HepG2 (cell line): ENCODE data around the gene FUT6. TPM values are rescaled to one million over a fixed set of nuclear protein-coding genes. Genes with fewer than 3 reads are reported as not detected.
A peak's percentile ranks its signal among the peaks of the same experiment; 100 is the strongest.
"Not testable (repeated sequence)": the region's sequence is repeated elsewhere in the genome, so short reads cannot be mapped to it uniquely, and the experiment has no call there.

Source experiments
- ATAC-seq: fragments of 200-7000 bp; cut with Tn5 transposase; 3 replicates; pipeline ENCODE4 v1.9.1; 2020; ENCODE audit warnings: mild to moderate bottlenecking, moderate library complexity
- BruUV-seq: library from RNA; stranded (reverse); fragments of 400-500 nt; replicated peaks from 2 replicates; lab custom pipeline; 2021; lab: Mats Ljungman, UMichigan
- CTCF ChIA-PET: fragments of 300-600 bp; formaldehyde crosslinking; extraction: SDS; loops from one replicate; lab custom pipeline; 2021; ENCODE audit warnings: low total read pairs, inconsistent platforms, low intra/inter-chr PET ratio; lab: Yijun Ruan, JAX
- POLR2A ChIA-PET: fragments of 350-600 bp; sonication (Branson Sonifier 250); formaldehyde crosslinking; loops from one replicate; lab custom pipeline; 2020; ENCODE audit warnings: antibody characterized with exemption, inconsistent platforms; lab: Yijun Ruan, JAX
- DNase-seq: peaks from one replicate; pipeline ENCODE4 v3.0.0-alpha.2; 2015; ENCODE audit warnings: low spot score
- FAIRE-seq: peaks from 3 replicates; lab custom pipeline; 2011; peaks lifted over from hg19 to GRCh38; lab: Jason Lieb, UNC
- H2AFZ ChIP-seq: one replicate; pipeline ENCODE4 v1.6.1; 2011; ENCODE audit warnings: low read length, inconsistent platforms
- H3K27ac ChIP-seq: fragments of 300-600 bp; 3 replicates; pipeline ENCODE4 v1.8.0; 2011; ENCODE audit warnings: mixed run types, mild to moderate bottlenecking, mixed read lengths, low read length, inconsistent platforms; ENCODE audit not compliant: insufficient read depth; ENCODE audit errors: extremely low read length
- H3K27me3 ChIP-seq, 2 experiments: fragments of 200-600 bp in 1 of 2; 2 replicates in 1 of 2; 3 replicates in 1 of 2; pipeline versions ENCODE4 v1.6.0 to v1.8.0; 2011; ENCODE audit warnings: low read length in 2 of 2, mild to moderate bottlenecking in 2 of 2, moderate library complexity in 2 of 2, inconsistent platforms in 1 of 2; ENCODE audit not compliant: insufficient read depth in 2 of 2, control insufficient read depth in 1 of 2
- H3K36me3 ChIP-seq, 2 experiments: fragments of 200-600 bp in 1 of 2; replicated peaks in 1 of 2; 2 replicates in 1 of 2; 3 replicates in 1 of 2; pipeline versions ENCODE4 v1.5.1 to v1.8.0; 2011; ENCODE audit warnings: low read length in 2 of 2, inconsistent platforms in 1 of 2; ENCODE audit not compliant: insufficient read depth in 2 of 2, control insufficient read depth in 1 of 2
- H3K4me1 ChIP-seq: 2 replicates; pipeline ENCODE4 v1.5.1; 2012; ENCODE audit warnings: low read length, inconsistent platforms; ENCODE audit not compliant: insufficient read depth
- H3K4me2 ChIP-seq: 2 replicates; pipeline ENCODE4 v1.6.0; 2011; ENCODE audit warnings: low read depth, low read length, inconsistent platforms
- H3K4me3 ChIP-seq, 3 experiments: fragments of 200-600 bp in 1 of 3; sonication (generic), shearing (Covaris generic) in 1 of 3; replicated peaks in 1 of 3; 2 replicates each; pipeline ENCODE4 v1.5.1; 2011 to 2016; ENCODE audit warnings: low read length in 3 of 3, inconsistent platforms in 2 of 3, low read depth in 2 of 3, mild to moderate bottlenecking in 2 of 3, control low read depth in 1 of 3, mixed read lengths in 1 of 3; ENCODE audit not compliant: insufficient read depth in 1 of 3
- H3K79me2 ChIP-seq: one replicate; pipeline ENCODE4 v1.6.1; 2011; ENCODE audit warnings: low read length, inconsistent platforms; ENCODE audit not compliant: insufficient read depth
- H3K9ac ChIP-seq: 2 replicates; pipeline ENCODE4 v1.6.0; 2011; ENCODE audit warnings: mild to moderate bottlenecking, low read depth, low read length, inconsistent platforms; ENCODE audit not compliant: insufficient read depth
- H3K9me3 ChIP-seq: 2 replicates; pipeline ENCODE4 v1.5.1; 2012; ENCODE audit warnings: mild to moderate bottlenecking, low read length
- H4K20me1 ChIP-seq: 2 replicates; pipeline ENCODE4 v1.6.0; 2011; ENCODE audit warnings: inconsistent platforms, mild to moderate bottlenecking, low read length, moderate library complexity; ENCODE audit not compliant: insufficient read depth
- JDP2 ChIP-seq: sonication (generic); formaldehyde crosslinking; IDR thresholded peaks from 2 replicates; pipeline ENCODE4 v1.8.1; 2022; ENCODE audit warnings: missing genetic modification reagents, borderline replicate concordance
- MAZ ChIP-seq, 2 experiments: sonication (generic) in 1 of 2; formaldehyde crosslinking in 1 of 2; IDR thresholded peaks; 2 replicates each; pipeline versions ENCODE4 v1.5.0 to v1.6.1; 2012 to 2020; ENCODE audit warnings: low read depth in 2 of 2, mild to moderate bottlenecking in 2 of 2, borderline replicate concordance in 1 of 2, improper control_type of control experiment in 1 of 2, low read length in 1 of 2, missing genetic modification reagents in 1 of 2, moderate library complexity in 1 of 2
- STAG1 ChIP-seq: sonication (generic); formaldehyde crosslinking; IDR thresholded peaks from 2 replicates; pipeline ENCODE4 v1.4.0; 2020; ENCODE audit warnings: missing genetic modification reagents
- YEATS4 ChIP-seq: sonication (generic); formaldehyde crosslinking; IDR thresholded peaks from 2 replicates; pipeline ENCODE4 v1.4.0; 2020; ENCODE audit warnings: missing genetic modification reagents, borderline replicate concordance
- ZNF30 ChIP-seq: sonication (generic); formaldehyde crosslinking; IDR thresholded peaks from 2 replicates; pipeline ENCODE4 v1.5.0; 2020; ENCODE audit warnings: mild to moderate bottlenecking, missing genetic modification reagents
- WGBS: methylation state at CpG from one replicate; pipeline ENCODE4 v1.1.6; 2017; ENCODE audit warnings: low lambda C conversion rate; 5-methylcytosine and 5-hydroxymethylcytosine counted together
- in situ Hi-C: cut with HindIII; loops from 2 replicates; pipeline ENCODE4 v1.10.0; 2017; ENCODE audit warnings: low pct_unique_long_range_greater_than_20kb; ENCODE audit not compliant: extremely low pct_ligation_motif_present
- intact Hi-C: fragments of 100-400 bp; cut with micrococcal nuclease; formaldehyde crosslinking; loops from one replicate; pipeline ENCODE4 v1.10.0; 2022; ENCODE audit not compliant: unreplicated experiment
- polyA plus RNA-seq, 8 experiments: library from polyadenylated mRNA; depleted of rRNA in 3 of 8; stranded (reverse) in 7 of 8; unstranded in 1 of 8; fragments of >200 nt; fragmentation: Illumina TruSeq in 4 of 8; extraction: Trizol in 4 of 8; gene quantifications; 2 replicates each; pipeline versions ENCODE4 v1.2.1 to v1.2.3, GENCODE V29; 2011 to 2016; ENCODE audit warnings: low read depth in 4 of 8, missing spikeins in 1 of 8, mixed read lengths in 1 of 8; ENCODE audit not compliant: insufficient read depth in 1 of 8
- total RNA-seq, 5 experiments: library from RNA; depleted of rRNA; stranded (reverse); fragments of >200 nt; fragmentation: Illumina TruSeq; extraction: Trizol; gene quantifications; 2 replicates each; pipeline ENCODE4 v1.2.3, GENCODE V29; 2016; ENCODE audit warnings: low read depth in 1 of 5
- TF ChIP-seq, protein P1 (sequence below), 2 experiments: sonication (generic) in 1 of 2; formaldehyde crosslinking in 1 of 2; IDR thresholded peaks; 2 replicates each; pipeline versions ENCODE4 v1.4.0 to v1.6.1; 2016 to 2020; ENCODE audit warnings: borderline replicate concordance in 1 of 2, low read depth in 1 of 2, mild to moderate bottlenecking in 1 of 2, missing genetic modification reagents in 1 of 2
- TF ChIP-seq, protein P2 (sequence below): sonication (generic); formaldehyde crosslinking; IDR thresholded peaks from 2 replicates; pipeline ENCODE4 v1.4.0; 2020; ENCODE audit warnings: low read depth, mild to moderate bottlenecking, missing genetic modification reagents

The FUT6 gene
- total and polyA plus RNA-seq, 2 of the 13 experiments (the other 11 are each of a cell fraction or from before 2014, with no cell fraction given), result 8.2 to 27.7 TPM

DNA sequence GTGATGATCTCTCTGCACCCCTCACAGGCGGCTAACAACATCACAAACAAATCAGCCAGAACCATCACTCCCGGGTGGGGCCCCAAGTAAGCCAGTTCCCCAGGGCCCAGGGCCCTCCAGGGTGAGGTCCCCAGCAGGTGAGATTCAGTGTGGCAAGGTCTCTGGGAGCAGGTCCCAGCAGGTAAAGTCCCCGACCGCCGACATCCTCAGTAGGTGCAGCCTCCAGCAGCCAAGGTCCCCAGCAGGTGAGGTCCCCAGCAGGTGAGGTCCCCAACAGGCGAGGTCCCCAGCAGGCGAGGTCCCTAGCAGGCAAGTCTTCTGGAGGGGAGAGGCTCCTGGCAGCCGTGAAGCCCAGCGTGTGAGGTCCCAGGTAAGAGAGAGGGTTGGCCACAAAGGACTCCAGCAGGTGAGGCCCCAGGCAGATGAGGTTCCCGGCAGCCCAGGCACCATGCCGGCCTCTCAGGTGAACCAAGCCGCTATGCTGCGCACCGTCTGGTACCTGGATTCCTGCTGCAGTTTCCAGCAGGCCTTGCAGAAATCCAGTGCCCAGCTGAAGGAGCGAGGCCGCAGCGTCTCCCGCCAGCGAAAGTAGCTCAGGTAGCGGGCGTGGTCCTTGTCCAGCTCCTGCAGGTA is 3.9 kb upstream of the FUT6 start:
- no peak for ATAC-seq
- no peaks in the 10 kb centered on the region for H3K9me3 ChIP-seq
- POLR2A ChIA-PET, result no interaction called here
- H4K20me1 ChIP-seq, result no peaks in the 10 kb centered on the region
- CTCF ChIA-PET, result no interaction called here
- H3K4me3 ChIP-seq, result no peak overlapping the region
- no peak overlapping the region for H2AFZ ChIP-seq
- H3K36me3 ChIP-seq, result no peaks in the 10 kb centered on the region
- H3K9ac ChIP-seq, result no peak overlapping the region
- FAIRE-seq, result no peak
- intact Hi-C loops, result no loop called here
- H3K27me3 ChIP-seq, result peaks cover 0 to 2% of the 10 kb centered on the region in 2 experiments; a peak in 1 of 5 replicates
- BruUV-seq, result no TSS peak
- 82% methylated on average over 12 of the region's 21 CpGs for WGBS
- H3K4me2 ChIP-seq, result no peak overlapping the region
- no peak for DNase-seq
- in situ Hi-C loops, result no loop called here
- TF ChIP-seq JDP2 (CRISPR knock-in tag) (no peak), STAG1 (CRISPR knock-in tag) (no peak), YEATS4 (CRISPR knock-in tag) (no peak), MAZ (IDR thresholded peaks at IDR 0.05; ENCODE audit: borderline replicate concordance, low read depth, low read length) (no peak), MAZ (CRISPR knock-in tag; IDR thresholded peaks at IDR 0.05; ENCODE audit: low read depth) (no peak), ZNF30 (CRISPR knock-in tag) (no peak)
- TF ChIP-seq, protein P1, sequence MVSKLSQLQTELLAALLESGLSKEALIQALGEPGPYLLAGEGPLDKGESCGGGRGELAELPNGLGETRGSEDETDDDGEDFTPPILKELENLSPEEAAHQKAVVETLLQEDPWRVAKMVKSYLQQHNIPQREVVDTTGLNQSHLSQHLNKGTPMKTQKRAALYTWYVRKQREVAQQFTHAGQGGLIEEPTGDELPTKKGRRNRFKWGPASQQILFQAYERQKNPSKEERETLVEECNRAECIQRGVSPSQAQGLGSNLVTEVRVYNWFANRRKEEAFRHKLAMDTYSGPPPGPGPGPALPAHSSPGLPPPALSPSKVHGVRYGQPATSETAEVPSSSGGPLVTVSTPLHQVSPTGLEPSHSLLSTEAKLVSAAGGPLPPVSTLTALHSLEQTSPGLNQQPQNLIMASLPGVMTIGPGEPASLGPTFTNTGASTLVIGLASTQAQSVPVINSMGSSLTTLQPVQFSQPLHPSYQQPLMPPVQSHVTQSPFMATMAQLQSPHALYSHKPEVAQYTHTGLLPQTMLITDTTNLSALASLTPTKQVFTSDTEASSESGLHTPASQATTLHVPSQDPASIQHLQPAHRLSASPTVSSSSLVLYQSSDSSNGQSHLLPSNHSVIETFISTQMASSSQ (IDR thresholded peaks at IDR 0.05; ENCODE audit: low read depth), result no peak
- TF ChIP-seq, protein P1 (CRISPR knock-in tag; IDR thresholded peaks at IDR 0.05; ENCODE audit: borderline replicate concordance), result no peak
- TF ChIP-seq, protein P2, sequence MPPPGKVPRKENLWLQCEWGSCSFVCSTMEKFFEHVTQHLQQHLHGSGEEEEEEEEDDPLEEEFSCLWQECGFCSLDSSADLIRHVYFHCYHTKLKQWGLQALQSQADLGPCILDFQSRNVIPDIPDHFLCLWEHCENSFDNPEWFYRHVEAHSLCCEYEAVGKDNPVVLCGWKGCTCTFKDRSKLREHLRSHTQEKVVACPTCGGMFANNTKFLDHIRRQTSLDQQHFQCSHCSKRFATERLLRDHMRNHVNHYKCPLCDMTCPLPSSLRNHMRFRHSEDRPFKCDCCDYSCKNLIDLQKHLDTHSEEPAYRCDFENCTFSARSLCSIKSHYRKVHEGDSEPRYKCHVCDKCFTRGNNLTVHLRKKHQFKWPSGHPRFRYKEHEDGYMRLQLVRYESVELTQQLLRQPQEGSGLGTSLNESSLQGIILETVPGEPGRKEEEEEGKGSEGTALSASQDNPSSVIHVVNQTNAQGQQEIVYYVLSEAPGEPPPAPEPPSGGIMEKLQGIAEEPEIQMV (CRISPR knock-in tag), result no peak
- TF ChIP-seq, all 625 proteins: peak for 0
- no peak overlapping the region for H3K27ac ChIP-seq
- H3K4me1 ChIP-seq, result peaks cover 55% of the 10 kb centered on the region
- peaks cover 6% of the 10 kb centered on the region for H3K79me2 ChIP-seq

DNA sequence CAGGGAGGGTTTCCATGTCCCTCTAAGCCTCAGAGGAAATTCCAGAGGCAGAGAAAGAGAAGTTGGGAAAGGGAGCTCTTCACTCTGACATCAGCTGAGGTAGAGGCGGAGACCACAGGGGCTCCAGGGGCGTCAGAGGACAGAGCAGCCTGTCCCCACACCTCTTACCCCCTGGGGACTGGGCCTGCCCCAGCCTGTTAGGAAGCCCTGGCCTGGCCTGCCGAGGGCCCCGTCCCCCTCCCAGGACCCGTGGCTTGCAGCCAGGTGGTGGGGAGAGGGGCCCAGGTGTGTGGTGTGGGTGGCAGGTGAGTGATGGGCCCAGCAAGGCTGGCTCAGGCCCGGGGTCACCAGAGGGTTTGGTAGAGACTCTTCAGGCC is 2.2 kb upstream of the FUT6 start:
- H3K9me3 ChIP-seq, ATAC-seq, intact Hi-C loops, H3K27me3 ChIP-seq, H4K20me1 ChIP-seq, BruUV-seq, FAIRE-seq, CTCF ChIA-PET, H2AFZ ChIP-seq, H3K27ac ChIP-seq, DNase-seq, H3K4me3 ChIP-seq, H3K36me3 ChIP-seq, in situ Hi-C loops: not testable (repeated sequence)
- H3K79me2 ChIP-seq, result peaks cover 11% of the 10 kb centered on the region
- POLR2A ChIA-PET, result interaction anchor here (0.7 to 6.5 kb wide), 2 partner anchors 13 to 62 kb away, joined by 3 to 96 read pairs; partner anchors contain the start of gene NDUFA11
- H3K9ac ChIP-seq, result 0 out of 2 replicates have a peak overlapping the region, but pooled peaks have one; percentile 23
- H3K4me1 ChIP-seq, result peaks cover 60% of the 10 kb centered on the region
- WGBS, result 100% methylated on average over 1 of the region's 6 CpGs
- H3K4me2 ChIP-seq, result peak overlapping the region; percentile 11; the same call in 1 of the 2 replicates
